NB4 (cell line): Measurements from ENCODE around the gene MEST.
"Not testable (repeated sequence)": the region's sequence is repeated elsewhere in the genome, so short reads cannot be mapped to it uniquely, and the experiment has no call there.

Experiments
- DNase-seq: peaks from one replicate; pipeline ENCODE4 v3.0.0; 2010; ENCODE audit warnings: low read depth
- H3K4me3 ChIP-seq: one replicate; pipeline ENCODE4 v1.5.1; 2011; ENCODE audit warnings: mild to moderate bottlenecking, low read depth, low read length, moderate library complexity
- CTCF ChIP-seq: IDR thresholded peaks from one replicate; pipeline ENCODE4 v1.5.1; 2012; ENCODE audit warnings: low read depth, low read length
- MAX ChIP-seq: IDR thresholded peaks from 2 replicates; pipeline ENCODE4 v1.6.1; 2011; ENCODE audit warnings: low read depth, low read length
- MYC ChIP-seq: IDR thresholded peaks from 2 replicates; pipeline ENCODE4 v1.6.1; 2011; ENCODE audit warnings: low read depth, low read length
- POLR2A ChIP-seq: IDR thresholded peaks from 2 replicates; pipeline ENCODE4 v1.6.1; 2011; ENCODE audit warnings: mild to moderate bottlenecking; ENCODE audit not compliant: insufficient read length; ENCODE audit errors: extremely low read depth

The MEST gene

GRCh38 chr7:130491841-130492522, at the start of gene MEST:
Gene MEST, plus strand, starts transcription at chr7:130492085. Its CDS starts 229 bp downstream, at chr7:130492314.
- TF ChIP-seq MAX (no peak), POLR2A (no peak), CTCF (no peak), MYC (no peak)
- DNase-seq, result no peak
- no peak within 1 kb of the TSS for H3K4me3 ChIP-seq

GRCh38 chr7:130442601-130443000, 49.3 kb upstream of the MEST start:
- no peak for DNase-seq
- H3K4me3 ChIP-seq, result no peak overlapping the region
- TF ChIP-seq POLR2A (no peak), MYC (no peak), MAX (no peak), CTCF (no peak)

GRCh38 chr7:130444234-130444633, 47.7 kb upstream of the MEST start:
- H3K4me3 ChIP-seq, result no peak overlapping the region
- TF ChIP-seq MYC (no peak), CTCF (no peak), MAX (no peak), POLR2A (no peak)
- no peak for DNase-seq

GRCh38 chr7:130444751-130445407, 47.0 kb upstream of the MEST start:
- peak; percentile 3 for TF ChIP-seq CTCF
- TF ChIP-seq MYC, result no peak
- H3K4me3 ChIP-seq, result no peak overlapping the region
- no peak for DNase-seq

GRCh38 chr7:130446259-130446658, 45.6 kb upstream of the MEST start:
- no peak overlapping the region for H3K4me3 ChIP-seq
- no peak for DNase-seq
- no peak for TF ChIP-seq CTCF
- no peak for TF ChIP-seq MAX
- no peak for TF ChIP-seq POLR2A
- TF ChIP-seq MYC, result no peak

- not testable (repeated sequence) for H3K4me3 ChIP-seq, DNase-seq
These were observed 40.5 kb upstream of the MEST start for GRCh38 chr7:130451344-130451743.
